H1 (cell line): ENCODE data around the gene NELFB. TPM values are rescaled to one million over a fixed set of nuclear protein-coding genes. Genes with fewer than 3 reads are reported as not detected.

Experiments
- CTCF ChIA-PET: fragments of 300-600 bp; sonication (Branson Sonifier 250); formaldehyde crosslinking; loops from one replicate; lab custom pipeline; 2021; ENCODE audit not compliant: partially characterized antibody; lab: Charles Lee
- POLR2A ChIA-PET: fragments of 300-600 bp; sonication (Branson Sonifier 250); formaldehyde crosslinking; loops from one replicate; lab custom pipeline; 2021; ENCODE audit warnings: inconsistent platforms; ENCODE audit not compliant: partially characterized antibody; lab: Charles Lee
- DNase-seq, 2 experiments: peaks; one replicate each; pipeline versions ENCODE4 v3.0.0 to v3.0.0-alpha.2; 2010 to 2022; ENCODE audit warnings: low spot score in 2 of 2, low read depth in 1 of 2, mixed read lengths in 1 of 2
- FAIRE-seq: peaks from 2 replicates; lab custom pipeline; 2011; peaks lifted over from hg19 to GRCh38; lab: Jason Lieb, UNC
- H2AFZ ChIP-seq: 2 replicates; pipeline ENCODE4 v1.8.1; 2012; ENCODE audit warnings: low read length, inconsistent platforms
- H2AK5ac ChIP-seq: 2 replicates; pipeline ENCODE4 v1.6.1; 2013; ENCODE audit warnings: low read depth, low read length
- H2BK120ac ChIP-seq: replicated peaks from 2 replicates; pipeline ENCODE3; 2013; ENCODE audit warnings: low read depth, low read length, inconsistent platforms
- H2BK12ac ChIP-seq: 2 replicates; pipeline ENCODE4 v1.6.1; 2013; ENCODE audit warnings: low read depth, low read length
- H2BK15ac ChIP-seq: 2 replicates; pipeline ENCODE4 v1.6.1; 2013; ENCODE audit warnings: low read length
- H2BK20ac ChIP-seq: 2 replicates; pipeline ENCODE4 v1.6.1; 2013; ENCODE audit warnings: low read length
- H2BK5ac ChIP-seq: 2 replicates; pipeline ENCODE4 v1.6.1; 2013; ENCODE audit warnings: low read depth, low read length
- H3K14ac ChIP-seq: 2 replicates; pipeline ENCODE4 v1.6.1; 2013; ENCODE audit warnings: inconsistent platforms; ENCODE audit not compliant: insufficient read length
- H3K18ac ChIP-seq: 2 replicates; pipeline ENCODE4 v1.6.1; 2013; ENCODE audit warnings: low read length; ENCODE audit errors: extremely low read depth
- H3K23ac ChIP-seq: 2 replicates; pipeline ENCODE4 v1.6.1; 2013; ENCODE audit warnings: inconsistent platforms; ENCODE audit not compliant: insufficient read length
- H3K23me2 ChIP-seq: 2 replicates; pipeline ENCODE4 v1.6.1; 2013; ENCODE audit warnings: low read depth, low read length
- H3K27ac ChIP-seq: 2 replicates; pipeline ENCODE4 v1.6.1; 2011; ENCODE audit warnings: low read depth, low read length, inconsistent platforms
- H3K27me3 ChIP-seq, 4 experiments: replicated peaks in 1 of 4; 1 replicate in 1 of 4; 2 replicates in 3 of 4; pipeline versions ENCODE4 v1.6.1 to v1.8.1; 2011 to 2013; ENCODE audit warnings: low read length in 3 of 4, mild to moderate bottlenecking in 3 of 4, inconsistent platforms in 2 of 4, mixed read lengths in 2 of 4, moderate library complexity in 1 of 4; ENCODE audit not compliant: control insufficient read depth in 3 of 4, insufficient read depth in 3 of 4; ENCODE audit errors: extremely low read depth in 1 of 4
- H3K36me3 ChIP-seq, 4 experiments: 2 replicates each; pipeline versions ENCODE4 v1.6.1 to v1.8.1; 2011 to 2013; ENCODE audit warnings: mild to moderate bottlenecking in 4 of 4, low read length in 3 of 4, moderate library complexity in 2 of 4, control low read depth in 1 of 4, inconsistent platforms in 1 of 4; ENCODE audit not compliant: insufficient read depth in 4 of 4, control insufficient read depth in 2 of 4
- H3K4ac ChIP-seq: replicated peaks from 2 replicates; pipeline ENCODE3; 2013; ENCODE audit warnings: low read length, low read depth, mixed read lengths, inconsistent platforms; ENCODE audit not compliant: insufficient read length
- H3K4me1 ChIP-seq, 4 experiments: replicated peaks in 1 of 4; 1 replicate in 1 of 4; 2 replicates in 3 of 4; pipeline versions ENCODE4 v1.6.1 to v1.8.1; 2011 to 2013; ENCODE audit warnings: low read length in 3 of 4, inconsistent platforms in 2 of 4, mixed read lengths in 1 of 4; ENCODE audit not compliant: insufficient read depth in 4 of 4, control insufficient read depth in 3 of 4
- H3K4me2 ChIP-seq, 2 experiments: 2 replicates each; pipeline versions ENCODE4 v1.6.1 to v1.8.1; 2011 to 2013; ENCODE audit warnings: low read depth in 2 of 2, low read length in 2 of 2, control low read depth in 1 of 2, inconsistent platforms in 1 of 2, mild to moderate bottlenecking in 1 of 2; ENCODE audit not compliant: insufficient read depth in 1 of 2
- H3K4me3 ChIP-seq, 4 experiments: fragments of 200-600, 300-600 bp in 1 of 4; sonication (generic), shearing (Covaris generic), sonication (Bioruptor Twin) in 1 of 4; 2 replicates each; pipeline versions ENCODE4 v1.5.1 to v1.8.1; 2011 to 2016; ENCODE audit warnings: low read length in 4 of 4, low read depth in 3 of 4, control low read depth in 2 of 4, inconsistent platforms in 2 of 4, mild to moderate bottlenecking in 2 of 4, mixed read lengths in 1 of 4, moderate library complexity in 1 of 4; ENCODE audit not compliant: insufficient read depth in 2 of 4; ENCODE audit errors: extremely low read depth in 1 of 4
- H3K56ac ChIP-seq: replicated peaks from 2 replicates; pipeline ENCODE3; 2013; ENCODE audit warnings: low read depth, mild to moderate bottlenecking, mixed read lengths, low read length, inconsistent platforms; ENCODE audit not compliant: insufficient read length
- H3K79me1 ChIP-seq: 2 replicates; pipeline ENCODE4 v1.6.1; 2013; ENCODE audit warnings: low read depth, low read length, control low read depth
- H3K79me2 ChIP-seq, 2 experiments: 2 replicates each; pipeline versions ENCODE4 v1.6.1 to v1.8.1; 2012 to 2013; ENCODE audit warnings: low read length in 2 of 2, mild to moderate bottlenecking in 2 of 2, inconsistent platforms in 1 of 2; ENCODE audit not compliant: insufficient read depth in 2 of 2, control insufficient read depth in 1 of 2
- H3K9ac ChIP-seq, 4 experiments: replicated peaks in 1 of 4; 1 replicate in 1 of 4; 2 replicates in 3 of 4; pipeline versions ENCODE4 v1.6.1 to v1.8.1; 2011 to 2013; ENCODE audit warnings: low read depth in 3 of 4, low read length in 3 of 4, control low read depth in 2 of 4, mild to moderate bottlenecking in 2 of 4, moderate library complexity in 2 of 4, inconsistent platforms in 1 of 4; ENCODE audit errors: extremely low read depth in 1 of 4
- H3K9me3 ChIP-seq, 2 experiments: 2 replicates each; pipeline versions ENCODE4 v1.6.1 to v1.8.1; 2012 to 2013; ENCODE audit warnings: mild to moderate bottlenecking in 2 of 2, moderate library complexity in 2 of 2, control low read depth in 1 of 2, inconsistent platforms in 1 of 2, low read depth in 1 of 2, low read length in 1 of 2, mixed read lengths in 1 of 2; ENCODE audit not compliant: insufficient read depth in 2 of 2
- H4K20me1 ChIP-seq, 2 experiments: replicated peaks in 1 of 2; 2 replicates each; pipeline versions ENCODE3 to v1.8.1; 2011 to 2013; ENCODE audit warnings: inconsistent platforms in 2 of 2, low read length in 2 of 2, mild to moderate bottlenecking in 1 of 2; ENCODE audit not compliant: insufficient read depth in 2 of 2, control insufficient read depth in 1 of 2
- H4K5ac ChIP-seq: 2 replicates; pipeline ENCODE4 v1.6.1; 2013; ENCODE audit warnings: low read length, low read depth, mixed read lengths, inconsistent platforms; ENCODE audit not compliant: insufficient read length
- H4K8ac ChIP-seq: 2 replicates; pipeline ENCODE4 v1.8.0; 2013; ENCODE audit warnings: mild to moderate bottlenecking, moderate library complexity, low read length, inconsistent platforms; ENCODE audit not compliant: insufficient read depth; ENCODE audit errors: extremely low read depth
- H4K91ac ChIP-seq: replicated peaks from 2 replicates; pipeline ENCODE3; 2013; ENCODE audit warnings: low read length, mixed read lengths, inconsistent platforms; ENCODE audit not compliant: insufficient read length
- BCL11A ChIP-seq, 2 experiments: IDR thresholded peaks; one replicate each; pipeline ENCODE4 v1.6.1; 2011; ENCODE audit warnings: low read depth in 2 of 2, low read length in 2 of 2, mild to moderate bottlenecking in 2 of 2
- GABPA ChIP-seq: IDR thresholded peaks from 2 replicates; pipeline ENCODE4 v1.6.1; 2011; ENCODE audit warnings: mild to moderate bottlenecking, low read length, moderate library complexity, borderline replicate concordance; ENCODE audit not compliant: insufficient read depth
- PHF8 ChIP-seq: fragments of 200-600 bp; sonication (generic); conservative IDR thresholded peaks from 2 replicates; pipeline ENCODE4 v1.7.1; 2012; ENCODE audit warnings: low read depth, mild to moderate bottlenecking, inconsistent platforms, low read length, moderate library complexity
- RAD21 ChIP-seq, 2 experiments: IDR thresholded peaks in 1 of 2; conservative IDR thresholded peaks in 1 of 2; 2 replicates each; pipeline ENCODE4 v1.6.1; 2011; ENCODE audit warnings: low read depth in 2 of 2, low read length in 2 of 2, improper control_type of control experiment in 1 of 2, inconsistent platforms in 1 of 2, mild to moderate bottlenecking in 1 of 2, moderate library complexity in 1 of 2
- RBBP5 ChIP-seq: IDR thresholded peaks from 2 replicates; pipeline ENCODE4 v1.7.1; 2012; ENCODE audit warnings: low read depth, mild to moderate bottlenecking, inconsistent platforms, low read length, moderate library complexity, borderline replicate concordance
- WGBS, 2 experiments: shearing (Covaris generic) in 1 of 2; methylation state at CpG; one replicate each; pipeline versions ENCODE4 v1.1.6 to v1.1.7; 2013 to 2015; ENCODE audit warnings: low lambda C conversion rate in 2 of 2, mixed read lengths in 2 of 2, inconsistent platforms in 1 of 2, low coverage in 1 of 2, missing lambda C conversion rate in 1 of 2; ENCODE audit not compliant: insufficient replicate concordance in 2 of 2, insufficient coverage in 1 of 2, insufficient read length in 1 of 2; ENCODE audit errors: extremely low coverage in 1 of 2, missing lambda C conversion rate in 1 of 2; 5-methylcytosine and 5-hydroxymethylcytosine counted together
- polyA plus RNA-seq, 7 experiments: library from polyadenylated mRNA; depleted of rRNA in 3 of 7; stranded (reverse) in 5 of 7; unstranded in 2 of 7; fragments of >200 nt in 5 of 7; fragments of 200-250 nt in 2 of 7; gene quantifications; 1 replicate in 5 of 7; 2 replicates in 1 of 7; 4 replicates in 1 of 7; pipeline versions ENCODE4 v1.2.1 to v1.2.3, GENCODE V29; 2011 to 2013; ENCODE audit warnings: missing spikeins in 2 of 7, mixed read lengths in 2 of 7
- total RNA-seq: library from RNA; stranded (reverse); fragmentation: NEBNext Ultra II Directional; extraction: Animal tissue kit (Norgen Biotek cat#: 25700); gene quantifications from 2 replicates; pipeline ENCODE4 v1.2.1, GENCODE V29; 2021
- TF ChIP-seq, protein P1 (sequence below), 3 experiments: IDR thresholded peaks; 1 replicate in 2 of 3; 2 replicates in 1 of 3; pipeline versions ENCODE4 v1.5.1 to v1.6.1; 2011; ENCODE audit warnings: low read length in 3 of 3, mild to moderate bottlenecking in 3 of 3, inconsistent platforms in 2 of 3, low read depth in 1 of 3, moderate library complexity in 1 of 3; ENCODE audit not compliant: insufficient read depth in 1 of 3; ENCODE audit errors: control extremely low read depth in 1 of 3

The NELFB gene
- total and polyA plus RNA-seq, 2 of the 8 experiments (the other 6 are each of a cell fraction or from before 2014, with no cell fraction given): 57.6 to 78.0 TPM

DNA sequence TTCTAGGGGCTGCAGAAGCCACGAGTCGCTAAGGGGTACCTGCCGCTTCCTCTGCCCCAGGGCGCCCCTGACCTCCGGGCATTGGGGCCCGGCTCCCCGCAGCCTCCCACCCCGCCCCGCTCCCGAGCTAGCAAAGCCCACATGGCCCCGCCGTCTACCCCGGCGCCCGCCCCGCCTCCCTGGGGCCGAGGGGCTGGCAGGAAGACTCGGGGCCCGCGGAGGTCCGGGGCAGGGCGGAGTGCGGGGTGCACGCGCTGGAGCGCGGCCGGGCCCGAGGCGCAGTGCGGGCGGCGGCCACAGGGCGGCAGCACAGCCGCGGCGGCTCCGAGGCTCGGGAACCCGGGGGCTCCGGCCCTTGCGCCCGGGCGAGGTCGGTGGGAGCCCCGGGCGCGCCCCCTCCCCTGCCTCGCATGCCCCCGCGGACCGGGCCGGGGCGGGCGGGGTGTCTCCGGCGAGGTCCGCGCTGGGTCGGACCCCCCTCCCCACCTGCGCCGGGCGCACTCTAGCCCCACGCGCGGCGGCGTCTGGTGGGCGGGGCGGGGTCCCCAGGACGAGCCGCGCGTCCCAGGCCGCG lies 40.2 kb downstream of the NELFB start:
- FAIRE-seq (no peak), DNase-seq (peak in 1 of 2 experiments; percentile 90)
- no peak overlapping the region for H3K27ac ChIP-seq
- H3K4ac ChIP-seq: peak overlapping the region; percentile 6
- H3K4me3 ChIP-seq: peak overlapping the region in 3 of 4 experiments; percentile 25 to 60 (median 48); a peak in 4 of 8 replicates
- H2BK5ac ChIP-seq: no peak overlapping the region
- peak overlapping the region; percentile 94; the same call in 1 of the 2 replicates for H2BK12ac ChIP-seq
- no peaks in the 10 kb centered on the region for H3K79me1 ChIP-seq
- no peak overlapping the region for H3K14ac ChIP-seq
- 1% methylated on average over 13 of the region's 76 CpGs; no CpG with 5 or more reads in 1 of the 2 experiments for WGBS, 2 experiments
- POLR2A ChIA-PET: interaction anchor here (1.3 to 10.0 kb wide), 3 partner anchors 20 to 55 kb away, joined by 4 to 129 read pairs (median 8); partner anchors contain the start of gene TUBB4B
- H2BK20ac ChIP-seq: no peak overlapping the region; the same call in 1 of the 2 replicates
- no peak overlapping the region for H3K23ac ChIP-seq
- no peaks in the 10 kb centered on the region for H3K36me3 ChIP-seq
- CTCF ChIA-PET: interaction anchor here (0.7 to 1.6 kb wide), 5 partner anchors 30 to 293 kb away, joined by 3 read pairs; no protein-coding TSS in a partner anchor
- peaks cover 4% of the 10 kb centered on the region; the same call in 1 of the 2 replicates for H3K23me2 ChIP-seq
- peaks cover 0 to 4% of the 10 kb centered on the region in 2 experiments; a peak in 2 of 4 replicates for H3K9me3 ChIP-seq
- H4K20me1 ChIP-seq: peaks cover 3 to 8% of the 10 kb centered on the region in 2 experiments
- TF ChIP-seq GABPA (peak; percentile 64; the same call in 1 of the 2 replicates), PHF8 (0 out of 2 replicates have a peak, but pooled peaks have one; percentile 29), BCL11A (IDR thresholded peaks at IDR 0.05; ENCODE audit: low read depth in 2 of 2, low read length in 2 of 2) (no peak), RAD21 (IDR thresholded peaks at IDR 0.05 in 1 of 2, conservative IDR thresholded peaks at IDR 0.05 in 1 of 2; ENCODE audit: low read depth in 2 of 2, low read length in 2 of 2) (peak; percentile 33 to 78), RBBP5 (0 out of 2 replicates have a peak, but pooled peaks have one; percentile 25)
- TF ChIP-seq, protein P1, sequence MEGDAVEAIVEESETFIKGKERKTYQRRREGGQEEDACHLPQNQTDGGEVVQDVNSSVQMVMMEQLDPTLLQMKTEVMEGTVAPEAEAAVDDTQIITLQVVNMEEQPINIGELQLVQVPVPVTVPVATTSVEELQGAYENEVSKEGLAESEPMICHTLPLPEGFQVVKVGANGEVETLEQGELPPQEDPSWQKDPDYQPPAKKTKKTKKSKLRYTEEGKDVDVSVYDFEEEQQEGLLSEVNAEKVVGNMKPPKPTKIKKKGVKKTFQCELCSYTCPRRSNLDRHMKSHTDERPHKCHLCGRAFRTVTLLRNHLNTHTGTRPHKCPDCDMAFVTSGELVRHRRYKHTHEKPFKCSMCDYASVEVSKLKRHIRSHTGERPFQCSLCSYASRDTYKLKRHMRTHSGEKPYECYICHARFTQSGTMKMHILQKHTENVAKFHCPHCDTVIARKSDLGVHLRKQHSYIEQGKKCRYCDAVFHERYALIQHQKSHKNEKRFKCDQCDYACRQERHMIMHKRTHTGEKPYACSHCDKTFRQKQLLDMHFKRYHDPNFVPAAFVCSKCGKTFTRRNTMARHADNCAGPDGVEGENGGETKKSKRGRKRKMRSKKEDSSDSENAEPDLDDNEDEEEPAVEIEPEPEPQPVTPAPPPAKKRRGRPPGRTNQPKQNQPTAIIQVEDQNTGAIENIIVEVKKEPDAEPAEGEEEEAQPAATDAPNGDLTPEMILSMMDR (IDR thresholded peaks at IDR 0.05; ENCODE audit: control extremely low read depth in 1 of 3, insufficient read depth in 1 of 3, low read depth in 1 of 3, low read length in 3 of 3): peak in 2 of 3 experiments; percentile 70 to 88; a peak in 3 of 4 replicates
- TF ChIP-seq, all 59 proteins: peak for 5
- no peak overlapping the region for H2BK15ac ChIP-seq
- H2AK5ac ChIP-seq: no peak overlapping the region
- H3K9ac ChIP-seq: peak overlapping the region in 1 of 4 experiments; percentile 41; a peak in 1 of 7 replicates
- H4K5ac ChIP-seq: no peak overlapping the region
- H2BK120ac ChIP-seq: no peak overlapping the region
- H3K79me2 ChIP-seq: no peaks in the 10 kb centered on the region
- H4K8ac ChIP-seq: peak overlapping the region; percentile 83; the same call in 1 of the 2 replicates
- peak overlapping the region; percentile 63 to 64 for H3K4me2 ChIP-seq
- H2AFZ ChIP-seq: no peak overlapping the region
- H3K27me3 ChIP-seq: peaks cover 0 to 24% (median 12%) of the 10 kb centered on the region in 4 experiments; a peak in 5 of 7 replicates
- H3K4me1 ChIP-seq: peaks cover 3 to 28% (median 24%) of the 10 kb centered on the region in 4 experiments
- no peak overlapping the region for H4K91ac ChIP-seq
- H3K18ac ChIP-seq: peak overlapping the region; percentile 52; the same call in 1 of the 2 replicates
- H3K56ac ChIP-seq: no peak overlapping the region
